HUES64 (cell line): ENCODE measurements around the gene MUC5AC.

ENCODE experiments used
- H3K27ac ChIP-seq: 2 replicates; pipeline ENCODE4 v1.7.0; 2013; ENCODE audit warnings: low read depth, low read length, inconsistent platforms
- H3K27me3 ChIP-seq: 2 replicates; pipeline ENCODE4 v1.6.1; 2013; ENCODE audit warnings: mild to moderate bottlenecking, low read length; ENCODE audit not compliant: insufficient read depth
- H3K36me3 ChIP-seq: 2 replicates; pipeline ENCODE4 v1.6.1; 2013; ENCODE audit warnings: mild to moderate bottlenecking, low read length; ENCODE audit not compliant: insufficient read depth
- H3K4me1 ChIP-seq: 2 replicates; pipeline ENCODE4 v1.6.1; 2013; ENCODE audit warnings: mild to moderate bottlenecking, low read length, moderate library complexity; ENCODE audit not compliant: insufficient read depth
- H3K4me3 ChIP-seq: 2 replicates; pipeline ENCODE4 v1.5.1; 2013; ENCODE audit warnings: mild to moderate bottlenecking, low read length, moderate library complexity
- H3K9ac ChIP-seq: 2 replicates; pipeline ENCODE4 v1.6.1; 2013; ENCODE audit warnings: mild to moderate bottlenecking, low read depth, low read length
- H3K9me3 ChIP-seq: 2 replicates; pipeline ENCODE4 v1.6.1; 2013; ENCODE audit warnings: low read depth, low read length; ENCODE audit not compliant: insufficient read depth
- WGBS: fragments of 150-250, 120-280 bp; methylation state at CpG from one replicate; pipeline ENCODE4 v1.1.7; 2013; ENCODE audit warnings: missing lambda C conversion rate; 5-methylcytosine and 5-hydroxymethylcytosine counted together

The MUC5AC gene

GRCh38 chr11:1234771-1235305, 77.1 kb downstream of the MUC5AC start:
- Histone ChIP-seq H3K9ac (no peak overlapping the region), H3K9me3 (no peaks in the 10 kb centered on the region), H3K36me3 (no peaks in the 10 kb centered on the region), H3K27ac (no peak overlapping the region), H3K4me1 (no peaks in the 10 kb centered on the region), H3K27me3 (no peaks in the 10 kb centered on the region), H3K4me3 (no peak overlapping the region)
- WGBS = 92% methylated on average over 23 of the region's 23 CpGs

- H3K27me3 ChIP-seq = no peaks in the 10 kb centered on the region
- whole genome bisulfite sequencing = 80% methylated on average over 23 of the region's 23 CpGs
- H3K9ac ChIP-seq = no peak overlapping the region
- H3K36me3 ChIP-seq = no peaks in the 10 kb centered on the region
- H3K4me3 ChIP-seq = no peak overlapping the region
- no peaks in the 10 kb centered on the region for H3K4me1 ChIP-seq
- no peak overlapping the region for H3K27ac ChIP-seq
- no peaks in the 10 kb centered on the region for H3K9me3 ChIP-seq
These were observed 77.7 kb downstream of the MUC5AC start for GRCh38 chr11:1235306-1235900.

GRCh38 chr11:1235901-1236315, 78.2 kb downstream of the MUC5AC start:
- Histone ChIP-seq H3K9ac (no peak overlapping the region), H3K27ac (no peak overlapping the region), H3K27me3 (no peaks in the 10 kb centered on the region), H3K36me3 (no peaks in the 10 kb centered on the region), H3K9me3 (no peaks in the 10 kb centered on the region), H3K4me3 (no peak overlapping the region), H3K4me1 (no peaks in the 10 kb centered on the region)
- WGBS = 90% methylated on average over 16 of the region's 16 CpGs

GRCh38 chr11:1236316-1237127, 78.8 kb downstream of the MUC5AC start:
- no peak overlapping the region for H3K27ac ChIP-seq
- H3K4me1 ChIP-seq = no peaks in the 10 kb centered on the region
- H3K9me3 ChIP-seq = no peaks in the 10 kb centered on the region
- no peak overlapping the region for H3K4me3 ChIP-seq
- H3K36me3 ChIP-seq = no peaks in the 10 kb centered on the region
- no peaks in the 10 kb centered on the region for H3K27me3 ChIP-seq
- 92% methylated on average over 37 of the region's 37 CpGs for WGBS
- no peak overlapping the region for H3K9ac ChIP-seq

GRCh38 chr11:1237128-1237580, 79.4 kb downstream of the MUC5AC start:
- H3K9me3 ChIP-seq = peaks cover 3% of the 10 kb centered on the region; the same call in 1 of the 2 replicates
- WGBS = 92% methylated on average over 13 of the region's 13 CpGs
- no peaks in the 10 kb centered on the region for H3K36me3 ChIP-seq
- H3K4me3 ChIP-seq = no peak overlapping the region
- H3K4me1 ChIP-seq = no peaks in the 10 kb centered on the region
- H3K9ac ChIP-seq = no peak overlapping the region
- no peaks in the 10 kb centered on the region for H3K27me3 ChIP-seq
- H3K27ac ChIP-seq = no peak overlapping the region

GRCh38 chr11:1237851-1238250, 80.1 kb downstream of the MUC5AC start:
- H3K9me3 ChIP-seq = peaks cover 5% of the 10 kb centered on the region; the same call in 1 of the 2 replicates
- H3K9ac ChIP-seq = no peak overlapping the region
- H3K4me1 ChIP-seq = no peaks in the 10 kb centered on the region
- H3K36me3 ChIP-seq = no peaks in the 10 kb centered on the region
- 86% methylated on average over 10 of the region's 10 CpGs for WGBS
- no peak overlapping the region for H3K4me3 ChIP-seq
- H3K27me3 ChIP-seq = no peaks in the 10 kb centered on the region
- no peak overlapping the region for H3K27ac ChIP-seq

- H3K27ac ChIP-seq = no peak overlapping the region
- no peaks in the 10 kb centered on the region for H3K36me3 ChIP-seq
- no peaks in the 10 kb centered on the region for H3K27me3 ChIP-seq
- peaks cover 5% of the 10 kb centered on the region; the same call in 1 of the 2 replicates for H3K9me3 ChIP-seq
- no peaks in the 10 kb centered on the region for H3K4me1 ChIP-seq
- 61% methylated on average over 34 of the region's 34 CpGs for WGBS
- no peak overlapping the region for H3K4me3 ChIP-seq
- H3K9ac ChIP-seq = no peak overlapping the region
These were observed 81.2 kb downstream of the MUC5AC start for GRCh38 chr11:1238767-1239595.

- H3K9ac ChIP-seq = no peak overlapping the region
- H3K27me3 ChIP-seq = no peaks in the 10 kb centered on the region
- 94% methylated on average over 21 of the region's 23 CpGs for WGBS
- H3K36me3 ChIP-seq = no peaks in the 10 kb centered on the region
- peaks cover 5% of the 10 kb centered on the region; the same call in 1 of the 2 replicates for H3K9me3 ChIP-seq
- H3K4me3 ChIP-seq = no peak overlapping the region
- H3K27ac ChIP-seq = no peak overlapping the region
- no peaks in the 10 kb centered on the region for H3K4me1 ChIP-seq
These were observed 81.9 kb downstream of the MUC5AC start for GRCh38 chr11:1239596-1240205.

GRCh38 chr11:1240771-1241170, 83.0 kb downstream of the MUC5AC start:
- Histone ChIP-seq H3K27ac (no peak overlapping the region), H3K27me3 (no peaks in the 10 kb centered on the region), H3K4me1 (no peaks in the 10 kb centered on the region), H3K9me3 (peaks cover 5% of the 10 kb centered on the region; the same call in 1 of the 2 replicates), H3K9ac (no peak overlapping the region), H3K4me3 (no peak overlapping the region), H3K36me3 (no peaks in the 10 kb centered on the region)
- WGBS = 88% methylated on average over 25 of the region's 25 CpGs

GRCh38 chr11:1241706-1242105, 84.0 kb downstream of the MUC5AC start:
- 93% methylated on average over 20 of the region's 20 CpGs for WGBS

More at GRCh38 chr11:1241706-1242105, 84.0 kb downstream of the MUC5AC start:
- Histone ChIP-seq H3K9me3 (peaks cover 5% of the 10 kb centered on the region; the same call in 1 of the 2 replicates), H3K9ac (no peak overlapping the region), H3K27me3 (no peaks in the 10 kb centered on the region), H3K4me3 (no peak overlapping the region), H3K27ac (no peak overlapping the region), H3K36me3 (no peaks in the 10 kb centered on the region), H3K4me1 (no peaks in the 10 kb centered on the region)
